Sciatic nerve (tissue), 2 donors: Measurements from ENCODE around the gene RAD18. TPM values are rescaled to one million over a fixed set of nuclear protein-coding genes. Genes with fewer than 3 reads are reported as not detected.

ENCODE experiments used
- ATAC-seq: fragments of 200-7000 bp; cut with Tn5 transposase; one replicate; pipeline ENCODE4 v1.9.1; 2020; ENCODE audit warnings: mild to moderate bottlenecking, moderate library complexity
- DNase-seq: peaks from one replicate; pipeline ENCODE4 v3.0.0-alpha.2; 2020; ENCODE audit warnings: low spot score
- intact Hi-C: fragments of 100-400 bp; cut with DNase I; formaldehyde crosslinking; loops from one replicate; pipeline ENCODE4 v1.14.2; 2022
- total RNA-seq: library from RNA; stranded (reverse); fragmentation: NEBNext Ultra II Directional; extraction: Animal tissue kit (Norgen Biotek cat#: 25700); gene quantifications from one replicate; pipeline ENCODE4 v1.2.1, GENCODE V29; 2021
- donor health status: DM: no; HTN: no; CAD: no.
- donor health status: DM: no; HTN: no; CAD: no.

RAD18 gene
- total RNA-seq, 1 donor from 2014 or later: 11.4 TPM

GRCh38 chr3:8884630-8885290 lies 78.5 kb downstream of the RAD18 start:
- DNase-seq (no peak), ATAC-seq (no peak)
- intact Hi-C loops: no loop called here

GRCh38 chr3:8882642-8883041 lies 80.6 kb downstream of the RAD18 start:
- no peak for DNase-seq
- intact Hi-C loops: no loop called here
- no peak for ATAC-seq

- intact Hi-C loops: no loop called here
- DNase-seq: no peak
- ATAC-seq: no peak
Observed at GRCh38 chr3:8882171-8882593, 81.1 kb downstream of the RAD18 start.

GRCh38 chr3:8879347-8879944 lies 83.8 kb downstream of the RAD18 start:
- intact Hi-C loops: no loop called here
- ATAC-seq: no peak
- no peak for DNase-seq

GRCh38 chr3:8875836-8876235 lies 87.4 kb downstream of the RAD18 start:
- ATAC-seq (no peak), DNase-seq (no peak)
- intact Hi-C loops: no loop called here

GRCh38 chr3:8873740-8874139 lies 89.5 kb downstream of the RAD18 start:
- intact Hi-C loops: no loop called here
- no peak for ATAC-seq

GRCh38 chr3:8872261-8872660 lies 91.0 kb downstream of the RAD18 start:
- no peak for ATAC-seq
- intact Hi-C loops: no loop called here
- DNase-seq: no peak

More at GRCh38 chr3:8873740-8874139, 89.5 kb downstream of the RAD18 start:
- no peak for DNase-seq

- DNase-seq (no peak), ATAC-seq (no peak)
- intact Hi-C loops: no loop called here
Observed at GRCh38 chr3:8871306-8871705, 92.0 kb downstream of the RAD18 start.

GRCh38 chr3:8870134-8870533 lies 93.1 kb downstream of the RAD18 start:
- DNase-seq (no peak), ATAC-seq (no peak)
- intact Hi-C loops: no loop called here

GRCh38 chr3:8869613-8870012 lies 93.7 kb downstream of the RAD18 start:
- DNase-seq (no peak), ATAC-seq (no peak)
- intact Hi-C loops: no loop called here

- intact Hi-C loops: no loop called here
- no peak for ATAC-seq
Observed at GRCh38 chr3:8868996-8869395, 94.3 kb downstream of the RAD18 start.

GRCh38 chr3:8867646-8868045 lies 95.6 kb downstream of the RAD18 start:
- DNase-seq (no peak), ATAC-seq (no peak)
- intact Hi-C loops: no loop called here

More at GRCh38 chr3:8868996-8869395, 94.3 kb downstream of the RAD18 start:
- DNase-seq: no peak

- intact Hi-C loops: no loop called here
- ATAC-seq: no peak
- DNase-seq: no peak
Observed at GRCh38 chr3:8865697-8866096, 97.6 kb downstream of the RAD18 start.

- intact Hi-C loops: no loop called here
- ATAC-seq (no peak), DNase-seq (no peak)
Observed at GRCh38 chr3:8864402-8865350, 98.6 kb downstream of the RAD18 start.

- intact Hi-C loops: no loop called here
- no peak for DNase-seq
- ATAC-seq: no peak
Observed at GRCh38 chr3:8863891-8864290, 99.4 kb downstream of the RAD18 start.

- no peak for DNase-seq
- intact Hi-C loops: no loop called here
- no peak for ATAC-seq
Observed at GRCh38 chr3:8857720-8858367, 105.4 kb downstream of the RAD18 start.

GRCh38 chr3:8856721-8857120 lies 106.6 kb downstream of the RAD18 start:
- no peak for DNase-seq
- intact Hi-C loops: no loop called here
- ATAC-seq: no peak

- intact Hi-C loops: no loop called here
- no peak for DNase-seq
- no peak for ATAC-seq
Observed at GRCh38 chr3:8856071-8856470, 107.2 kb downstream of the RAD18 start.

- ATAC-seq (no peak), DNase-seq (no peak)
- intact Hi-C loops: no loop called here
Observed at GRCh38 chr3:8854656-8855055, 108.6 kb downstream of the RAD18 start.
